Measurements from ENCODE around the gene ELP4. TPM values are rescaled to one million over a fixed set of nuclear protein-coding genes. Genes with fewer than 3 reads are reported as not detected.

The ELP4 gene
- total RNA-seq, 1 experiment from 2014 or later = 15.2 TPM

DNA sequence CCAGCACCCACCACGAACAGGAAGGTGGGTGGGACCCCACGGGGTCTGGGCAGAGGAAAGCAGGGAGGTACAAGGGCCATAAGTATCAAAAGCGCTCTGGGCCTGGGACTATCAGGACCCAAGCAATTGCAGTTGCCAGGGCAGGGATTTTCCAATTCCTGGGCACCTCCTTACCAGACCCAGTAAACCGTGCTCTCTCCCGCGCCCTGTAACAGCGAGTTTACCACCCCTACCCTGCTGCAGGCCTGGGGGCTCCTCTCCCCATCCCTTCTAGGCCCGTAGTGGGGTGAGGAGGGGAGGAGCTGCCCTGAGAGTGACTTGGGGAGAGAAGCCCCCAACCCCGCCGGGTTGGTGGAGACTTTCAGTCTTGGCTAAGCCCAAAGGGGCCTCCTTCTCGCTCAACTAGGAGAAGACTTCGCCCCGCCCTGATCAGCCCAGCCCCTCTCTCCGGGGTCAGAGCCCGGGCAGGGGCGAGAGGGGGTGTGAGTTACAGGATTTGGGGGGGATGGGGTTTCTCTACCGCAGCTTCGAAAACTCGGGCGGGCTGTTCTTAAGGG is 296.1 kb downstream of the ELP4 start:
- Histone ChIP-seq H3K27me3 (ENCODE audit: insufficient read depth, low read length) (peaks cover 91% of the 10 kb centered on the region), H2BK120ac (ENCODE audit: low read depth, low read length, poor library complexity, severe bottlenecking) (no peak overlapping the region), H2AK5ac (ENCODE audit: insufficient read length, low read length) (no peak overlapping the region), H3K23me2 (ENCODE audit: insufficient read length, low read depth, low read length, poor library complexity, severe bottlenecking) (peaks cover 24% of the 10 kb centered on the region), H3K23ac (ENCODE audit: insufficient read length, low read depth, low read length) (no peak overlapping the region), H2AFZ (ENCODE audit: low read length) (no peak overlapping the region), H3K14ac (ENCODE audit: insufficient read depth, low read length) (no peak overlapping the region), H4K5ac (ENCODE audit: insufficient read length, low read depth, low read length) (no peak overlapping the region), H4K91ac (ENCODE audit: insufficient read length, low read depth, low read length) (no peak overlapping the region), H3K79me2 (ENCODE audit: insufficient read depth, low read length) (no peaks in the 10 kb centered on the region), H3K79me1 (ENCODE audit: insufficient read depth, low read depth, low read length, poor library complexity, severe bottlenecking) (no peaks in the 10 kb centered on the region), H2BK15ac (ENCODE audit: low read depth, low read length) (no peak overlapping the region), H3K27ac (ENCODE audit: insufficient read length, low read depth, low read length) (no peak overlapping the region), H2BK5ac (ENCODE audit: insufficient read length, low read length) (no peak overlapping the region), H3K18ac (ENCODE audit: insufficient read length, low read depth, low read length) (no peak overlapping the region), H4K20me1 (ENCODE audit: control insufficient read depth, insufficient read depth, insufficient read length) (no peaks in the 10 kb centered on the region), H3T11ph (ENCODE audit: low read length) (no peak overlapping the region), H3K9ac (ENCODE audit: extremely low read depth, insufficient read length, low read length) (no peak overlapping the region), H2BK12ac (ENCODE audit: insufficient read length, low read depth, low read length) (no peak overlapping the region), H3K4me2 (ENCODE audit: insufficient read depth, insufficient read length, low read length) (peak overlapping the region; percentile 55), H3K56ac (ENCODE audit: insufficient read length, low read depth, low read length) (no peak overlapping the region), H3K4ac (ENCODE audit: low read depth, low read length) (no peak overlapping the region), H2BK20ac (ENCODE audit: low read depth, low read length, poor library complexity, severe bottlenecking) (no peak overlapping the region), H3K4me1 (ENCODE audit: insufficient read depth, low read length) (no peaks in the 10 kb centered on the region), H3K9me3 (ENCODE audit: control insufficient read depth, low read depth, low read length) (no peaks in the 10 kb centered on the region), H4K8ac (replicated peaks; ENCODE audit: insufficient read length, low read depth, low read length) (no peak overlapping the region)
- TF ChIP-seq, protein P1, sequence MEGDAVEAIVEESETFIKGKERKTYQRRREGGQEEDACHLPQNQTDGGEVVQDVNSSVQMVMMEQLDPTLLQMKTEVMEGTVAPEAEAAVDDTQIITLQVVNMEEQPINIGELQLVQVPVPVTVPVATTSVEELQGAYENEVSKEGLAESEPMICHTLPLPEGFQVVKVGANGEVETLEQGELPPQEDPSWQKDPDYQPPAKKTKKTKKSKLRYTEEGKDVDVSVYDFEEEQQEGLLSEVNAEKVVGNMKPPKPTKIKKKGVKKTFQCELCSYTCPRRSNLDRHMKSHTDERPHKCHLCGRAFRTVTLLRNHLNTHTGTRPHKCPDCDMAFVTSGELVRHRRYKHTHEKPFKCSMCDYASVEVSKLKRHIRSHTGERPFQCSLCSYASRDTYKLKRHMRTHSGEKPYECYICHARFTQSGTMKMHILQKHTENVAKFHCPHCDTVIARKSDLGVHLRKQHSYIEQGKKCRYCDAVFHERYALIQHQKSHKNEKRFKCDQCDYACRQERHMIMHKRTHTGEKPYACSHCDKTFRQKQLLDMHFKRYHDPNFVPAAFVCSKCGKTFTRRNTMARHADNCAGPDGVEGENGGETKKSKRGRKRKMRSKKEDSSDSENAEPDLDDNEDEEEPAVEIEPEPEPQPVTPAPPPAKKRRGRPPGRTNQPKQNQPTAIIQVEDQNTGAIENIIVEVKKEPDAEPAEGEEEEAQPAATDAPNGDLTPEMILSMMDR (conservative IDR thresholded peaks at IDR 0.05) = no peak
- H3K27me3 Mint-ChIP-seq (ENCODE audit: low read depth) = peaks cover 100% of the 10 kb centered on the region
- peak; percentile 65 for DNase-seq
- no peaks in the 10 kb centered on the region for H3K36me3 Mint-ChIP-seq (ENCODE audit: insufficient read depth in 1 of 3, low read depth in 3 of 3)
- H3K9me3 Mint-ChIP-seq = peaks cover 3% of the 10 kb centered on the region in 2 experiments; a peak in 3 of 5 replicates
- peaks cover 38 to 68% of the 10 kb centered on the region in 2 experiments for H3K4me1 Mint-ChIP-seq
- peak overlapping the region in 1 of 2 experiments; percentile 65; a peak in 3 of 5 replicates for H3K4me3 Mint-ChIP-seq
- no peak overlapping the region for H3K27ac Mint-ChIP-seq
- no CpG with 5 or more reads among the region's 20 CpGs for WGBS (ENCODE audit: extremely low coverage, insufficient read length, low lambda C conversion rate)

Measured in H9 (cell line).